ENCODE measurements around the gene P2RX7. TPM values are rescaled to one million over a fixed set of nuclear protein-coding genes. Genes with fewer than 3 reads are reported as not detected.
"Not testable (repeated sequence)": the region's sequence is repeated elsewhere in the genome, so short reads cannot be mapped to it uniquely, and the experiment has no call there.

The P2RX7 gene
- total RNA-seq, 1 experiment from 2014 or later: not detected

GRCh38 chr12:121205491-121205890, 72.8 kb downstream of the P2RX7 start:
- DNase-seq (ENCODE audit: low spot score): no peak

GRCh38 chr12:121208571-121208970, 75.9 kb downstream of the P2RX7 start:
- not testable (repeated sequence) for DNase-seq (ENCODE audit: low spot score)

- no peak for DNase-seq (ENCODE audit: low spot score)
Measured at GRCh38 chr12:121209221-121209620, 76.5 kb downstream of the P2RX7 start.

DNA sequence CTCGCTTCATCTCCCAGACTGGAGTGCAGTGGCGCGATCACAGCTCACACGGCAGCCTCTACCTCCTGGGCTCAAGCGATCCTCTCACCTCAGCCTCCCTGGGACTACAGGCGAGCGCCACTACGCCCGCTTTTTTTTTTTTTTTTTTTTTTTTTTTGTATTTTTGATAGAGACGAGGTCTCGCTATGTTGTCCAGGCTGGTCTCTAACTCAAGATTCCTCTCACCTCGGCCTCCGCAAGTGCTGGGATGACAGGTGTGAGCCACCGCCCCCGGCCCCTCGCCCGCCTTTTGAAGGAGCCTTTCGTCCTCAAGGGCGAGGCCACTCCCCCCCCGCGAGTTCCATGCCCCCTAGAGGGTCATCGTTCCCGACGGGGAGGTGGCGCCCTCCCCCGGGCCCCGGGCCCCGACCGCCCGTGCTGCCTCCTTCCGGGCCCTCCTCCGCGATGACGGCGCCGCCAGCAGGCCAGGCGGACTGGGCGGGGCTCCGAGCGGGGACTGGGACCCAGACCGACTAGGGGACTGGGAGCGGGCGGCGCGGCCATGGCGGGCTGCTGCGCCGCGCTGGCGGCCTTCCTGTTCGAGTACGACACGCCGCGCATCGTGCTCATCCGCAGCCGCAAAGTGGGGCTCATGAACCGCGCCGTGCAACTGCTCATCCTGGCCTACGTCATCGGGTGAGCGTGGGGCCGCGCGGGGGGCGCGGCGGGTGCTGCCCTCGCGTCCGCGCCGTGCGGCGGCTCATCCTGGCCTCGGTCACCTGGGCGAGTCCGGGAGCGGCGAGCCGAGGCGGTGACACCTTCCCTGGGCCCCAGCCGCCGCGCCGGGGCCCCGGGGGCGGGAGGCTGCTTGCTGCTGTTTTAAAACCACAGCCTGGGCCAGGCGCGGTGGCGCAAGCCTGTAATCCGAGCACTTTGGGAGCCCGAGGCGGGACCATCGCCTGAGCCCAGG, 77.2 kb downstream of the P2RX7 start, which contains the start of gene P2RX4:
Gene P2RX4, plus strand, starts transcription at position 506 of the 949 bp plus-strand sequence. Its CDS starts 36 bp downstream, at position 542.
- DNase-seq (ENCODE audit: low spot score): peak; percentile 72

DNA sequence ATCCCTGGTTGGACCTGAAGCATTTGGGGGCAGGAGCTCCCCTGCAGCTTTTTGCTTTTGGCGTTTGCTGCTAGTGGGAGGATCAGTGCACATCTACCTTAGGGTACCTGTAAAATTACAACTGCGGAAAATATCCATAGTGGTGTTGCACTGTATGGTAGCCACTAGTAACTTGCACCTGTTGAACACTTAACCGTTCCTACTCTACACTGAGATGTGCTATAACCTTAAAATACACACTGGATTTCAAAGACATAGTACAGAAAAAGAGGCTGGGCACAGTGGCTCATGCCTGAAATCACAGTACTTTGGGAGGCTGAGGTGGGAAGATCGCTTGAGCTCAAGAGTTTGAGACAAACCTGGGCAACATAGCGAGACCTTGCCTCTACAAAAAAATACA, 80.2 kb downstream of the P2RX7 start:
- DNase-seq (ENCODE audit: low spot score): no peak

DNA sequence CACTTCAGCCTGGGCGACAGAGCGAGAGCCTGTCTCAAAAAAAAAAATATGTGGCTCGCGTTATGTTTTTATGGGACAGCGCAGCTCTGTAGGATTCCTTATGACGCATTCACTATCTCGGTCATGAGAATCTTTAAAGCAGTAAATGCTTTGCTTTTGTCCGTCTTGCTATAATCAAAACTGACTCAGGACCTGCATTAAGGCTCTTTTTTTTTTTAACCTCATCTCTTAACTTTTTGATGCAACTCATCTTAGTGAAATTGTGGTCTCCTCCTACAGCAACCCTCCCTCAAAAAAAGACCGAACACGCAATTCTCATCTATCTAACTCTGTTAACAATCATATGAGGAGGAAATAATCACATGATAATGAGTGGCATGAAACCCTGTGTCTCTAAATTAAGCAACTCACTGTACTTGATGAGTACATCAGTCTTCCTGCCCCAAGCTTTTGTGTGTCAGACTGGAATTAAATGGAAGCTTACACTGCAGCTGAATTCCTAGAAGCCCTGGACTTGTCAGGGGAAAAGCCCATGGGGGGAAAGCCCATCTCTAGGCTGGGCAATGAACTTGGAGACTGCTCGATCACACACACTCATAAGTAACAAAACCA, 81.6 kb downstream of the P2RX7 start:
- no peak for DNase-seq (ENCODE audit: low spot score)

DNA sequence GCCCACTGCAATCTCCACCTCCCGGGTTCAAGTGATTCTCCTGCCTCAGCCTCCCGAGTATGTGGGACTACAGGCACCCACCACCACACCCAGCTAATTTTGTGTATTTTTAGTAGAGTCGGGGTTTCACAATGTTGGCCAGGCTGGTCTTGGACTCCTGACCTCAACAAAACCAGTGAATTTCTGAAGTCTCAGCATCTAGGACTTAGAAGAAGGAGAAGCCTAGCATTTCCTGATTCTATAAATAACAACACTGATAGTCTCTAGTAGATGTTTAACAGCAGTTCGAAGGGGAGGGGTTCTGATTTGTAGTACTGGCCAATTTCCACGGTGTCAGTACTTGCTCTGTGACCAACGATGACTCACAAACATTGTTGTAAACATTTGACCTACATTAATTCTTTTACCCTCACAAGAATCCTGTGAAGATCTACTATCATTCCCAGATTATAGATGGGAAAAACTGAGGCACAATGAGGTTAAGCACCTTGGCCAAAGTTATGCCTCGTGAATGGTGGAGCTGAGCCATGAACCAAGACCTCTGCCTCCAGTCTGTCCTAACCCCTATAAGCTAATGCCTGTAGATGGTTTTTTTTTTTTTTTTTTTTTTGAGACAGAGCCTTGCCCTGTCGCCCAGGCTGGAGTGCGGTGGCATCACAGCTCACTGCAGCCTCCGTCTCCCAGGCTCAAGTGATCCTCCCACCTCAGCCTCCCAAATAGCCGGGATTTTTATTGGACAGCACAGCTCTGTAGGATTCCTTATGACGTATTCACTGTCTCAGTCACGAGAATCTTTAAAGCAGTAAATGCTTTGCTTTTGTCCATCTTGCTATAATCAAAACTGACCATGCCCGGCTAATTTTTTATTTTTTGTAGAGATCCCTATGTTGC, 82.4 kb downstream of the P2RX7 start:
- DNase-seq (ENCODE audit: low spot score): peak; percentile 82

DNA sequence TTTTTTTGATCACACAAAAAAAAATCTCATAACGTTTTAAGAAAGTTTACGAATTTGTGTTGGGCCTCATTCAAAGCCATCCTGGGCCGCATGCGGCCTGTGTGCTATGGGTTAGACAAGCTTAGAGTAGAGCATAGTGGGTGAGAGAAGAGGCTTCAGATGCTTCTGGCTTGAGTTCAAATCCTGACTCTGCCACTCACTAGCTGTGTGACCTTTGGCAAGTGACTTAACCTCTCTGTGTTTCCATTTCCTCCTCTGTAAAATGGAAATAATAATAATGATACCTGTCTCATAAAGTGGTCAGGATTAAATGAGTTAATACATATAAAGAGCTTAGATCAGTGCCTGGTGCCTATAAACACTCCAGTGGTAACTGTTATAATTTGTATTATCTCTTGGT, 83.4 kb downstream of the P2RX7 start:
- no peak for DNase-seq (ENCODE audit: low spot score)

DNA sequence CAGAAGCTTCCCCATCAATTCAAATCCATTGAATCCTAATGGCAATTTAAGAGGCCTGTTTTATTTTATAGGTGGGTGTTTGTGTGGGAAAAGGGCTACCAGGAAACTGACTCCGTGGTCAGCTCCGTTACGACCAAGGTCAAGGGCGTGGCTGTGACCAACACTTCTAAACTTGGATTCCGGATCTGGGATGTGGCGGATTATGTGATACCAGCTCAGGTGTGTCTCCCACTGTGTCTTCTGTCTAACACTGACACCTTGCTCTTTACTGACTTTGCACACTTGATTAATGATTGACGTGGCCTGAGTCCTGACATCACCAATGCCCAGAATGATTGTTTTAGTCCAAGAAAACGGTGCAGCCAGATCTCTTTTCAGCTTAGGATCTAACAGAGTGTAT, 84.4 kb downstream of the P2RX7 start:
- peak; percentile 43 for DNase-seq (ENCODE audit: low spot score)

GRCh38 chr12:121217761-121218160, 85.1 kb downstream of the P2RX7 start:
- DNase-seq (ENCODE audit: low spot score): no peak

GRCh38 chr12:121218588-121219352, 86.1 kb downstream of the P2RX7 start:
- DNase-seq (ENCODE audit: low spot score): no peak

DNA sequence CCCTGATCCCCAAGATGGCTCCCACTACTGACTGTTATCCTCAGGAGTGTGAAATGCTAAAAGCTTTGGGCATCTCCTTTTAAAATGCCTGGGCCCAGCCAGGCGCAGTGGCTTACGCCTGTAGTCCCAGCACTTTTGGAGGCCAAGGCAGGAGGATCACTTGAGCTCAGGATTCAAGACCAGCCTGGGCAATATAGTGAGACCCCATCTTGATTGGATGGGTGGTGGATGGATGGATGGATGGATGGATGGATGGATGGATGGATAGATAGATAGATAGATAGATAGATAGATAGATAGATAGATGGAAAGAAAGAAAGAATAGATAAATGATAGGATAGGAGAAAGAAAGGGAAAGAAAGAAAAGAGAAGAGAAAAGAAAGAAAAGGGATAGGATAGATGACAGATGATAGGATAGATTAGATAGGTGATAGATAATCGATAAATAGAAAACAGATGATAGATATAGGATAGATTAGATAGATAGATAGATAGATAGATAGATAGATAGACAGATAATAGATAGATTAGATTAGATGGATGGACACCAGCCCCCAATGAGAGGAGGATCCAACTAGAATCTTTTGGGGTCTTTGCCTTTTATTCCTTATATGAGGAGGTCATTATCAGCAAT, 86.8 kb downstream of the P2RX7 start:
- no peak for DNase-seq (ENCODE audit: low spot score)

DNA sequence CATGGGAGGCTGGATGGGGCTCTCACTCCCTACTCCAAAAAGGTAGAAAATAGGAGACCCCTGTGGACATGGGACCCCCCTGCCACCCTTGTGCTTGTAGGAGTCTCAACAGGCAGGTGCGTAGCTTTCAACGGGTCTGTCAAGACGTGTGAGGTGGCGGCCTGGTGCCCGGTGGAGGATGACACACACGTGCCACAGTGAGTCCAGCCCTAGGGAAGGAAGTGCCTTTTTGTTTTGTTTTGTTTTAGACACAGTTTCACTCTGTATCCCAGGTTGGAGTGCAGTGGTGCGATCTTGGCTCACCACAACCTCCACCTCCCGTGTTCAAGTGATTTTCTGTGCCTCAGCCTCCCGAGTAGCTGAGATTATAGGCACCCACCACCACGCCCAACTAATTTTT, 90.2 kb downstream of the P2RX7 start:
- DNase-seq (ENCODE audit: low spot score): no peak

DNA sequence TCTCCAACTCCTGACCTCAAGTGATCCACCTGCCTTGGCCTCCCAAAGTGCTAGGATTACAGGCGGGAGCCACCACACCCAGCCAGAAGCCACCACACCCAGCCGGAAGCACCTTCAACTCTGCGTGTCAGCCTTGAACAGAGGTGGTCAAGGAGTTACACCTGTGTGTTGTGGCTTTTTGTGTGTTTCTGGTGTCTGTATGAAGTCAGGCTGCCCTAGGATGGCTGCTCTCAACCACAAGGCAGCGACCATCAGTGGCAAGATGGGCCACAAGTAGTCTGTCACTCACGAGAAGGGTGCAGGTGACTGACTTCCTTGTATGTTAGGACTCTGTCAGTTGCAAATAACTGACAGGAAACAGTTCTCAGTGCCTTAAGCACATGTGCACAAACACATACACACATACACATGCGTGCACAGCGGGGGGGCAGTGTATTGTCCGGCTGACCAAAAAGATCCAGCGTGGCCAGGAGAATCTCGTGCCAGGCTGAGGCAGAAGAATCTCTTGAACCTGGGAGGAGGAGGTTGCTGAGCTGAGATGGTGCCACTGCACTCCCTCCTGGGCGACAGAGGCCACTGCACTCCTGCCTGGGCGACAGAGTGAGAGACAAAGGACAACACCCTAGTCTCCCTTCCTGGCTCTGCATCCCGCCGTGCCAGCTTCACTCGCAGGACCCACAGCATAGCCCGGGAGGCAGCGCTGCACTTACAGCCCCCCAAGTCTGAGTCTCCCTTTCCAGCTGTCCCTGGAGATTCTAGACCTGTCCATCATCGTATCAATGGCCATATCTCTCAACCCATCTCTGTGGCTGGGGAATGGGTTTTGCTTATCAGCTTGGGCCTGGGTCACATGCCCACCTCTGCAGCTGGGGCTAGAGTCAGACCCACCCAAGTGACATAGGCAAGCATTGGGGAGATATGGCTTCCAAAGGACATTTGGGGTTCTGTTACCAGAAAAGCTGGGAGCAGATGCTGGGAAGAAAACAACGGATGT, 90.9 kb downstream of the P2RX7 start:
- peak; percentile 54 for DNase-seq (ENCODE audit: low spot score)

DNA sequence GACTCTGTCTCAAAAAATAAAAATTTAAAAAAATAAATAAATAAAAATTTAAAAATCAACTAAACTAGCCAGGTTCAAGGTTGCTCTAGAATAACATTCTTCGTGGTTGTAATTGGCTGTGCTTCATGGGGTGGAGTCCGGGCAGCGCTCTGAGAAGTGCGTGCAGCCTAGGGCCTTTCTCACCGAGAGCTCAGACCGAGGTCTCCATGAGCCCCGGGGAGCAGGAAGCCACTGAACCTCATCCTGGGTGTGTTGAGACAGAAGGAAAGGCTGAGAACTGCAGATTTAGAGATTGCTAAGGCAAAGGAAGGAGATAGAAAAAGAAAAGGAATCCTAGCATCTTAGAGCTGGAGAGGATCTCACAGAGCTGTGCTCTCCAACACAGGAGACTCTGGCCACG, 91.9 kb downstream of the P2RX7 start:
- DNase-seq (ENCODE audit: low spot score): no peak

DNA sequence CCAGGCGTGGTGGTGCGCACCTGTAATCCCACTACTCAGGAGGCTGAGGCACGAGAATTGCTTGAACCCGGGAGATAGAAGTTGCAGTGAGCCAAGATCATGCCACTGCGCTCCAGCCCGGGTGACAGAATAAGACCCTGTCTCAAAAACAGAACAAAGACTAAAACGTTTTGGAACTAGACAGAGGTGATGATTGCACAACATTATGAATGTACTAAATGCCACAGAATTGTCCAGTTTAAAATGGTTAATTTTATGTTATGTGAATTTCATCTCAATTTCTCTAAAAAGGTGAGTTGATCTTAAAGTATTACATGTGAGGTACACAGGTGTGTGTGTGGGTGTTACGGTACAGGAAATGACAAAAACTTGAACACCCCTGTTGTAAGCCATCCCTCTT, 93.7 kb downstream of the P2RX7 start:
- DNase-seq (ENCODE audit: low spot score): no peak

DNA sequence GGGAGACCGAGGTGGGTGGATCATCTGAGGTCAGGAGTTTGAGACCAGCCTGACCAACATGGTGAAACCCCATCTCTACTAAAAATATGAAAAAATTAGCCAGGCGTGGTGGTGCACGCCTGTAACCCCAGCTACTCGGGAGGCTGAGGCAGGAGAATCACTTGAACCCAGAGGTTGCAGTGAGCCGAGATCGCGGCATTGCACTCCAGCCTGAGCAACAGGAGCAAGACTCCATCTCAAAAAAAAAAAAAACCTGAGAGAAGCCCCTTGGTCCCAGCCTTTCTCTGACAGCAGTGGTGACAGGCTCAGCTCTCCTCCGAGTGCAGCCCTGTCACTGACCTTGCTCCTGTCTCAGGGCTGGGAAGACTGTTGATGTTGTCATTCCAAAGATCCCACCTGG, 94.2 kb downstream of the P2RX7 start:
- DNase-seq (ENCODE audit: low spot score): not testable (repeated sequence)

GRCh38 chr12:121227294-121227693, 94.6 kb downstream of the P2RX7 start:
- DNase-seq (ENCODE audit: low spot score): peak; percentile 86
